ENCODE data around the gene PYHIN1. TPM values are rescaled to one million over a fixed set of nuclear protein-coding genes. Genes with fewer than 3 reads are reported as not detected.

The PYHIN1 gene
- total RNA-seq, 4 donors from 2014 or later, result 0.16 TPM; not detected in 3

- no peak for TF ChIP-seq POLR2A (IDR thresholded peaks at IDR 0.05)
- TF ChIP-seq CTCF (IDR thresholded peaks at IDR 0.05 in 4 of 5, conservative IDR thresholded peaks at IDR 0.05 in 1 of 5), result no peak
- intact Hi-C loops (cut with DNase I; ENCODE audit: low total_unique reads), result no loop called here
- Histone ChIP-seq H3K36me3 (no peaks in the 10 kb centered on the region), H3K4me3 (no peak overlapping the region), H3K27me3 (no peaks in the 10 kb centered on the region), H3K9me3 (no peaks in the 10 kb centered on the region), H3K27ac (no peak overlapping the region), H3K4me1 (no peaks in the 10 kb centered on the region)
- in situ Hi-C loops (cut with MboI; ENCODE audit: low sequenced_read_pairs in 4 of 4), result no loop called here
- no peak for DNase-seq
- ATAC-seq, result no peak
Observed at GRCh38 chr1:158924677-158925076, 6.7 kb upstream of the PYHIN1 start.

GRCh38 chr1:158930504-158930903 is 848 bp upstream of the PYHIN1 start:
- Histone ChIP-seq H3K4me3 (no peak overlapping the region), H3K4me1 (no peaks in the 10 kb centered on the region), H3K36me3 (no peaks in the 10 kb centered on the region), H3K9me3 (no peaks in the 10 kb centered on the region), H3K27me3 (no peaks in the 10 kb centered on the region), H3K27ac (no peak overlapping the region)
- intact Hi-C loops (cut with DNase I; ENCODE audit: low total_unique reads) (no loop called here), in situ Hi-C loops (cut with MboI; ENCODE audit: low sequenced_read_pairs in 4 of 4) (loop anchor here in 1 of 4 donors (10.0 kb wide), 1 partner anchor 64 kb away; no protein-coding TSS in a partner anchor)
- ATAC-seq, result no peak
- TF ChIP-seq POLR2A (IDR thresholded peaks at IDR 0.05) (no peak), CTCF (IDR thresholded peaks at IDR 0.05 in 4 of 5, conservative IDR thresholded peaks at IDR 0.05 in 1 of 5) (no peak)
- no peak for DNase-seq

- Histone ChIP-seq H3K4me1 (no peaks in the 10 kb centered on the region), H3K9me3 (no peaks in the 10 kb centered on the region), H3K36me3 (no peaks in the 10 kb centered on the region), H3K27me3 (no peaks in the 10 kb centered on the region), H3K27ac (no peak overlapping the region), H3K4me3 (no peak overlapping the region)
- intact Hi-C loops (cut with DNase I; ENCODE audit: low total_unique reads), result no loop called here
- DNase-seq (no peak), ATAC-seq (no peak)
- no peak for TF ChIP-seq CTCF (IDR thresholded peaks at IDR 0.05 in 4 of 5, conservative IDR thresholded peaks at IDR 0.05 in 1 of 5)
- no peak for TF ChIP-seq POLR2A (IDR thresholded peaks at IDR 0.05)
- in situ Hi-C loops (cut with MboI; ENCODE audit: low sequenced_read_pairs in 4 of 4), result loop anchor here in 1 of 4 donors (10.0 kb wide), 1 partner anchor 63 kb away; no protein-coding TSS in a partner anchor
Observed at GRCh38 chr1:158932171-158932570, 819 bp downstream of the PYHIN1 start.

GRCh38 chr1:158933621-158934020 is 2.3 kb downstream of the PYHIN1 start:
- intact Hi-C loops (cut with DNase I; ENCODE audit: low total_unique reads), result no loop called here
- DNase-seq (no peak), ATAC-seq (no peak)
- H3K27ac ChIP-seq, result no peak overlapping the region
- in situ Hi-C loops (cut with MboI; ENCODE audit: low sequenced_read_pairs in 4 of 4), result loop anchor here in 1 of 4 donors (10.0 kb wide), 1 partner anchor 61 kb away; no protein-coding TSS in a partner anchor
- H3K9me3 ChIP-seq, result no peaks in the 10 kb centered on the region
- no peaks in the 10 kb centered on the region for H3K4me1 ChIP-seq
- H3K36me3 ChIP-seq, result no peaks in the 10 kb centered on the region
- H3K4me3 ChIP-seq, result no peak overlapping the region
- H3K27me3 ChIP-seq, result no peaks in the 10 kb centered on the region
- TF ChIP-seq CTCF (IDR thresholded peaks at IDR 0.05 in 4 of 5, conservative IDR thresholded peaks at IDR 0.05 in 1 of 5), result no peak
- TF ChIP-seq POLR2A (IDR thresholded peaks at IDR 0.05), result no peak

- intact Hi-C loops (cut with DNase I; ENCODE audit: low total_unique reads) (no loop called here), in situ Hi-C loops (cut with MboI; ENCODE audit: low sequenced_read_pairs in 4 of 4) (loop anchor here in 1 of 4 donors (10.0 kb wide), 1 partner anchor 56 kb away; no protein-coding TSS in a partner anchor)
- Histone ChIP-seq H3K9me3 (no peaks in the 10 kb centered on the region), H3K36me3 (no peaks in the 10 kb centered on the region), H3K27ac (no peak overlapping the region), H3K4me3 (no peak overlapping the region), H3K4me1 (no peaks in the 10 kb centered on the region), H3K27me3 (no peaks in the 10 kb centered on the region)
- no peak for TF ChIP-seq CTCF (IDR thresholded peaks at IDR 0.05 in 4 of 5, conservative IDR thresholded peaks at IDR 0.05 in 1 of 5)
- TF ChIP-seq POLR2A (IDR thresholded peaks at IDR 0.05), result no peak
- no peak for DNase-seq
- ATAC-seq, result no peak
Observed at GRCh38 chr1:158939180-158939579, 7.8 kb downstream of the PYHIN1 start.

All from gastrocnemius medialis (tissue), 4 donors.